Stimulated activated CD8-positive, alpha-beta memory T cell treated with anti-CD3 and anti-CD28 coated beads, Interleukin-12 subunit alpha, Interleukin-12 subunit beta, amount 100 ng/mL, for 24 hours (primary cell): ENCODE data around the gene SOSTDC1.
"Not testable (repeated sequence)": the region's sequence is repeated elsewhere in the genome, so short reads cannot be mapped to it uniquely, and the experiment has no call there.

Experiments used
- DNase-seq: peaks from one replicate; pipeline ENCODE4 v3.0.0-alpha.2; 2020; ENCODE audit errors: extremely low read depth

SOSTDC1 gene

GRCh38 chr7:16462431-16462889, 3.1 kb downstream of the SOSTDC1 start:
- DNase-seq: no peak

DNA sequence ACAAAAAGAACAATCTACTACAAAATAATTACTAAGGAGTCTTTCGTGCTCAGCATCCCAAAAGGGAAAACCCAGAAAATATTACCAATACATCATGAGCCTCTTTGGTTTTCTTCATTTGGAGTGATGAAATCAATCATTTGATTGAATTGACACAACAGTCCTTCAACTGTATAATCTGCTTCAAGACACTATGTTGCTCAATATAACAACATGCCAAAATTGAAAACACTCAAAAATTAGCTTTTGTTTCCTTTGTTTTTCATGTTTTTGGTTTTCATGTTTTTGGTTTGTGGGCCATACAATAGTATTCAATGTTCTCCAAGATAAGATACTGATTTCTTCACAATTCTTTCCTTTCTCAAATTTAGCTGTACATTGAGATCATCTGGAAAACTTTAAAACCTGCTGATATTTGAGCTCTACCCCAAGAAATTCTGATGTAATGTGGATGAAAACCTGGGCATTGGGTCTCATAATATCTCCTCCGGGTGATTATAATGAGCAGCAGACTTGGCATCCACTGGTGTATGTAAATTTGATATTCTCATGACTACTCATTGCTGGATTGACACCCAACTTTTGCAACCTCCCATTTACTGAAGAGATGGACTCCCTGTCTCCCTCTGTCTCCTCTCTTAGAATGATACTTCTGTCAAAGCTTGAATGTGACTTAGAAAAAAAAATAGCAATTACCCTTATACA, 4.6 kb downstream of the SOSTDC1 start:
- DNase-seq: no peak

- DNase-seq: not testable (repeated sequence)
Measured at GRCh38 chr7:16456303-16456702, 9.2 kb downstream of the SOSTDC1 start.

- DNase-seq: no peak
Measured at GRCh38 chr7:16455591-16455990, 9.9 kb downstream of the SOSTDC1 start.

GRCh38 chr7:16450366-16450765, 15.2 kb downstream of the SOSTDC1 start:
- no peak for DNase-seq

GRCh38 chr7:16447876-16448275, 17.7 kb downstream of the SOSTDC1 start:
- no peak for DNase-seq

GRCh38 chr7:16446508-16446907, 19.0 kb downstream of the SOSTDC1 start:
- no peak for DNase-seq

DNA sequence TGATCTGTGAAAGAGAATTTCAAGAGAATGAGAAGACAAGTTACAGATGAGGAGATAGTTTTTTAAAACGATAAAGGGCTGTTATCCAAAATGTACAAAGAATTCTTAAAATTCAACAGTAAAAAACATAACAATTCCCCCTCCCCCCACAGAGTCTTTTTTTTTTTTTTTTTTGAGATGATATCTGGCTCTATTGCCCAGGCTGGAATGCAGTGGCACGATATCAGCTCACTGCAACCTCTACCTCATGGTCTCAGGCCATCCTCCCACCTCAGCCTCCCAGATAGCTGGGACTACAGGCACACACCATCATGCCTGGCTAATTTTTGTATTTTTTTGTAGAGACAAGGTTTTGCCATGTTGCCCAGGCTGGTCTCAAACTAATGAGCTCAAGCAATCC, 21.7 kb downstream of the SOSTDC1 start:
- not testable (repeated sequence) for DNase-seq

DNA sequence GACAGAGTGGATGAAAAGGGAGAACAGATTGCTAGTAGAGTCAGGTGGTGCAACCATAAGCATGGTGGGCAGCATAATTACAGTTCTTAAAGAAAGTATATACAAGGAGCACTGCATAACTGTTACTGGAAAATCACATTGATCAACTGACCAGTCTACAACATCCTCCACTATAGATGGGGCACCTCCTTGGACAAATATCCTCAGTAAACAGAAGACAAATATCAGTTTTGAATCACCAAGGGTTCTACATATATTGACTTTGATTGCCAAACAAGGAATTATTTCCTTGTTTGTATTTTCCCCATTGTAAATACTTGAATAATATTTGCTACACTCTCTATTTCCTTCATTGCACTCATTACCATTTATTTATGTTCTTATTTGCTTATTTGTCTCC, 26.6 kb downstream of the SOSTDC1 start:
- no peak for DNase-seq

GRCh38 chr7:16436306-16436705, 29.2 kb downstream of the SOSTDC1 start:
- no peak for DNase-seq

DNA sequence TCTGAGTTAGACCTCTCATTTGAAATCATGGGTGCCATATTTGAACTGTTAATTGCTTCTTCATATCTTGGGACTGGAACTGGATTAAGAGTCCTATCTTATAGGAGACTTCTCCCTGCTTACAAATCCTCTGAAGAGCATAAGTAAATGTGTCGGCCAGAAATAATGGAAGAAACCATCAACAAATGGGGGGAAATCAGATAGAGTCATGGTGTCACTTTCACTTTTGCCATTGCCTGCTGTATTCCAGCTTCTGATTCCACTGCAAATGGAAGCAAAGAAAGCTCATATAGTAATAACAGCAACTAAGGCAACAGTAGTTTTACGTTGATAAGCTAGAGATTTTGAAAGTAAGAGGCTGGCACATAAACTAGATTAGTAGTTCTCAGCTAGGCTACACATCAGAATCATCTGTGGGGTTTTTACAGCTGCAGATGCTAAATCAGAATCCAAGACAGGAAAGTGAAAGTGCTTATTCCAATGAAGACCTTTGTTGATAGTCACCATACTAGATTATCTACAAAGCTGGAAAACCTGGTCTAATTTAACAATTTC, 31.9 kb downstream of the SOSTDC1 start:
- DNase-seq: no peak

GRCh38 chr7:16432425-16432731, 33.2 kb downstream of the SOSTDC1 start:
- DNase-seq: no peak

DNA sequence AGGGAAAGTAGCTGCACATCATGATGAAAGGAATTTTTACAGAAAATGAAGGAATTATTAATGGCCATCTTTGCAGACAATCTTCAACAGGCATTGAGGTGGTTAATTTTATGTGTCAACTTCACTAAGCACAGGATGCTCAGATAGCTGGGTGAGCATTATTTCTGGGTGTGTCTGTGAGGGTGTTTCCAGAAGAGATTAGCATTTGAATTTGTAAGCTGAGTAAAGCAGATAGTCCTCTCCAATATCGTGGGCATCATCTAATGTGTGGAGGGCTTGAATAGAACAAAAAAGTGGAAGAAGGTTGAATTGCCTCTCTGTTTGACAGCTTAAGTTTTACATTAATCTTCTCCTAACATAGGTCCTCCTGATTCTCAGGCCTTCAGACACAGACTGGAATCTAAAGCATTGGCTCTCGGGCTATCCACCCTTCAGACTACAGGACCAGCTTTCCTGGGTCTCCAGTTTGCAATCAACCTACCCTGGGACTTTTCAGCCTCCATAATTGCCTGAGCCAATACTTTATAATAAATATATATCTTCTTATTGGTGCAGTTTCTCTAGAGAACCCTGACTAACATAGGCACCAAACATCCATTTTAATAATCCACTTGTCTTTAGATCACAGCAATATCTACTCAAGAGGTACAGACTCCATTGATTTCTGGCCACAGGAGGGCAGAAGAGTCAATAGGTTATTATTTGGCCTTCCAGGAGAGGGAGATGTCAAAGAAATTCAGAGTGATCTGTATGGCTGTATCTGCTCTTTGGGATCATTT, 33.7 kb downstream of the SOSTDC1 start:
- no peak for DNase-seq

GRCh38 chr7:16430133-16430532, 35.4 kb downstream of the SOSTDC1 start:
- DNase-seq: no peak

GRCh38 chr7:16428672-16429071, 36.9 kb downstream of the SOSTDC1 start:
- no peak for DNase-seq

GRCh38 chr7:16428182-16428581, 37.4 kb downstream of the SOSTDC1 start:
- DNase-seq: no peak

DNA sequence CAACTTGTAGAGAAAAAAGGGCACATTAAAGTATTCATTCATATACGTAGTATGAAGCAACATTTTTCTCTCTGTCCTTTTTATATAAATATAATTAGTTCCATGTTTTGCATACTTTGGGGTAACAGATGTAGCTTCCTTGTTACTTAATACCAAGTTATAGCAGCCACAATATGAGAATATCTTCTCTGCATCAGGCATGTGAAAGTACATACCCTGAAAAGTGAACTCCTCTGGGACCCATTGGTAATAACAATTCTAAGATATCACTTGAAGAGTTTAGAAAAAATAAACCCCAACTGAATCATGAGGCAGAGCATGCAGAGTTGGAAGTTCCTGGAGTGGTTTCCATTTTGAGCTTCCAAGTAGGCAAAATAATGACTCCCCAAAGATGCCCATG, 41.8 kb downstream of the SOSTDC1 start:
- no peak for DNase-seq

- no peak for DNase-seq
Measured at GRCh38 chr7:16422917-16423316, 42.6 kb downstream of the SOSTDC1 start.

GRCh38 chr7:16422103-16422435, 43.5 kb downstream of the SOSTDC1 start:
- no peak for DNase-seq

GRCh38 chr7:16421333-16422102, 44.0 kb downstream of the SOSTDC1 start, which contains the start of gene CRPPA:
Gene CRPPA, minus strand, starts transcription at chr7:16421538. Its CDS starts 216 bp downstream, at chr7:16421322.
- DNase-seq: no peak

- DNase-seq: peak; percentile 66
Measured at GRCh38 chr7:16420649-16421332, 44.7 kb downstream of the SOSTDC1 start.

- DNase-seq: no peak
Measured at GRCh38 chr7:16420329-16420648, 45.2 kb downstream of the SOSTDC1 start.
